ENCODE data around the gene ERC1.
A peak's percentile ranks its signal among the peaks of the same experiment; 100 is the strongest.

ERC1 gene

DNA sequence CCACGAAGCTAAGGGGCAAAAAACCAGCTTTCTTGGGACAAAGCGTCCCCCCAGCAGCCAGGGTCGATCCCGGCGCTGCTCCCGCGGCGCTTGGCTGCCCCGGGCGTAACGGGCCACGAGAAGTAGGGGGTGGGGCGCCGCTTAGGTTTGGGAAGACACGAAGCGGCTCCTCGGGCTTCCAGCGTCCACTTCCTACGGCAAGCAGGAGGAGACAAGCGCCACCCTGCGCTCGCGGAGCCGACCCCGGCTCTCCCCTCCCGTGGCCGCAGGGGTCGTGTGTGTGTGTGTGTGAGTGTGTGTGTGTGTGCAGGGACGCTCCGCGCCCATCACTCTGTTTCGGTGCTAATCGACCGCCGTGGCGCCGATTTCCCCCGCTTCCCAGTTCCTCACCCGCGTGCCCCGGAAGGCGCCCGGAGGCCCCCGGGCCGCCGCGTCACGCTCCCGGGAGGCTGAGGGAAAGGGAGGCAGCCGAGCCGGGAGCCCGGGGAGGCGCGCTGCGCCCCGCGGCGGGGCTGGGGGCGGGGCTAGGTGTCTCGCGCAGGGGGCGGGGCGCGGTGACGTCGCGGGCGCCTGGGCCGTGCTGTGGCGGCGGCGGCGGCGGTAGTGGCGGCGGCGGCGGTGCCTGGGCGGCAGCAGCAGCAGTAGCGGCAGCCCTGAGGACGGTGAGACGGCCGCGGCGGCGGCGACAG lies at the start of gene ERC1:
ERC1 (plus strand) TSS at position 563 of the 689 bp plus-strand sequence. CDS start 36,681 bp downstream, outside the sequence.
- peak; percentile 79 for DNase-seq (ENCODE audit: low spot score)

DNA sequence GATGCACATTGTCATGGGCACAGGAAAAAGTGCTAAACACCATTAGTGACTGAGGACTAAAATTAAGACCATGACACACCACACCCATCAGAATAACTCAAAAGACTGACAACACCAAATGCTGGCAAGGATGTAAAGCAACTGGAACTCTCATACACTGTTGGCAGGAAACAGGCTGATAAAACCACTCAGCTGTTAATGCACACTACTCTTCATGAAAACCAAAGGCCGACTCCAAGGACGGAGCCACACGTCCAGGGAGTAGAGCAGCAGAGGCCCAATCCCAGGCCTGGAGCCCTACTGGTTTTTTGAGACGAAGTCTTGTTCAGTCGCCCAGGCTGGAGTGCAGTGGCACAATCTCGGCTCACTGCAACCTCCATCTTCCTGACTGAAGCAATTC lies 48.0 kb upstream of the ERC1 start:
- DNase-seq (ENCODE audit: low spot score): no peak

DNA sequence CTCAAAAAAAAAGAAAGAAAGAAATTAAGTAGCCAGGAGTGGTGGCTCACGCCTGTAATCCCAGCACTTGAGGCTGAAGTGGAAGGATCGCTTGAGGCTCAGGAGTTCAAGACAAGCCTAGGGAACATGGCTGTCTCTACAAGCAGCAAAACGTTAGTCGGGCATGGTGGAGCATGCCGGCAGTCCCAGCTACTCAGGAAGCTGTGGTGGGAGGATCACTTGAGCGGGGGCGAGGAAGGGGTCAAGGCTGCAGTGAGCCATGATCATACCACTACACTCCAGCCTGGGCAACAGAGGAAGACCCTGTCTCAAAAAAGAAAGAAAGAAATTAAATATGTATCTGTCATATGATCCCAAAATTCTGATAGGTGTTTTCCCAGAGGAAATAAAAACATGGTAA lies 46.8 kb upstream of the ERC1 start:
- no peak for DNase-seq (ENCODE audit: low spot score)

DNA sequence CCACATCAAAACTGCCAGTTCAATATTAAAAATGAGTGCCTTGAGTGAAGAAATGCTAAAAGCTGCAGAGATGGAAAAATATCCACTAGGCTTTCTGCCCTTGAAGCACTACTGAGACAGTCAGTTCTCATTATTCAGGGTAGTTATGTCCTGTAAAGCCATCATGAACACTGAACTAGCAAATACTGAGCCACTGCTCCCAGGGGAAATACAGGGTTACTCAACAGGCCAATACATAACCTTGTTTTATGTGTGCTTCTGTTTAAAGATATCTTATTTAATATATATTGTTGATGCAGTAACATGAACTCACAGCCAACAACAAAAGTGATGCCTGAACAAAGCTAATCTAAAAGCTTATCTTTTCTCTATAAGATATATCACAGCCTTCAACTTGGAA lies 44.8 kb upstream of the ERC1 start:
- DNase-seq (ENCODE audit: low spot score): no peak

DNA sequence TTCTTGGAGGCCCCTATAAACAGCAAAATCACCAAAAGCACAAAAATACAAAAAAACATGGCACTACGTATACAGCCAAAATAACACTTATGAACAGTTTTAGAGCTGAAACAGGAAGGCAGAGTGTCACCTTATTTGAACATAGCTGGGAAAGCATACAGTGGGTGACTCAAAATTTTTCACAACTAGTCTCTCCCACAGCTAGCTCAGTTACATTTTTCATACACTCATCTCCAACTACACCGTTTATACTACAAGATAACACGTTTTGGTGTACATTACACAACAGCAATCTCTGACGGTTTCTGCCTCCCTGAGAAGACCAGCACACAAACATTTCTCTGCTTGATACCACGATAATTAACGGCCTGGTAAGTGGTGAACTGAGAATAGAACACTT lies 44.4 kb upstream of the ERC1 start:
- no peak for DNase-seq (ENCODE audit: low spot score)

DNA sequence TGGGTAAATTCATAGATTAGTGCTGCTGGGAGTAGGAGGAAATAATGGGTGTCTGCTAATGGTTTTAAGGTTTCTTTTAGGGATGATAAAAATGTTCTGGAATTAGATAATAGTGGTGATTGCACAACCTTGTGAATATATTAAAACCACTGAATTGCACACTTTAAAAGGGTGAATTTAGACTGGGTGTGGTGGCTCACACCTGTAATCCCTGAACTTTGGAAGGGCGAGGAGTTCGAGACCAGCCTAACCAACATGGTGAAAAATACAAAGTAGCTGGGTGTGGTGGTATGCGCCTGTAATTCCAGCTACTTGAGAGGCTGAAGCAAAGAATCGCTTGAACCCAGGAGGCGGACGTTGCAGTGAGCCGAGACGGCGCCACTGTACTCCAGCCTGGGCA lies 42.8 kb upstream of the ERC1 start:
- no peak for DNase-seq (ENCODE audit: low spot score)

DNA sequence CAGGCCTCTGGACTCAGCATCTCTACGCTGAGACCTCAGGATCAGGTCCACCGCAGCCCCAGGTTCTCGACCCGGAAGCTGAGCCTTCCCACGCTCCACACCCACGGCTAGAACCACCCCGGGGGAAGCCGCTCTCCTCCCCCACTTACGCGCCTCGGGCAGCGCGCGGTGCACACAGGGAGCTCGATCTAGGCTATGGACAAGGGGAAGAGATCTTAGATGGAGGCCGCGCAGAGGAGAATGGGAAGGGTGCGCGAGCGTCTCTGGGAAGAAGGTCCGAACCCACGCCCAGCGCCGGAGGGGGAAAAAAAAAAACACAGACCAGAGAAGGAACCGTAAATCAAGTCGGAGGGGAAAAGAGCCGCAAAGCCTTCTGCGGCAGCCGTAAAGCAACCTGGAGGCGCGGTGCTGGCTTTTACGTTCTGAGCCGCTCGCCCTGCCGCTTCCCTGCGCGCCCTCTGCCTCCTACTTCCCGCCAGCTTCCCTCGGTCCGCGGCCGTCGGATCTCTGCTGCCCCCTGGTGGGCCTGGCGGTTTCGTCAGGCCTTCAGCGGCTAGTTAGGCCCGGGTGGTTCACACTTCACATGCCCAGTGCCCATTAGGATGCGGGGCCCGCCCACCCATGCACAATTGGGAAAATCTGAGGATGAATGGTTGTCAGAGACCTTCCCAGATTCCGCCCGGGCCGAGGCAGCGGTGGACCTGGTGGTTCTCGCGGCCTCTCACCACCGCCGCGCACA lies 41.4 kb upstream of the ERC1 start, which contains the start of gene RAD52:
RAD52 (minus strand) TSS at position 242 of the 739 bp plus-strand sequence. CDS start 16,636 bp downstream, outside the sequence.
- DNase-seq (ENCODE audit: low spot score): peak; percentile 97

DNA sequence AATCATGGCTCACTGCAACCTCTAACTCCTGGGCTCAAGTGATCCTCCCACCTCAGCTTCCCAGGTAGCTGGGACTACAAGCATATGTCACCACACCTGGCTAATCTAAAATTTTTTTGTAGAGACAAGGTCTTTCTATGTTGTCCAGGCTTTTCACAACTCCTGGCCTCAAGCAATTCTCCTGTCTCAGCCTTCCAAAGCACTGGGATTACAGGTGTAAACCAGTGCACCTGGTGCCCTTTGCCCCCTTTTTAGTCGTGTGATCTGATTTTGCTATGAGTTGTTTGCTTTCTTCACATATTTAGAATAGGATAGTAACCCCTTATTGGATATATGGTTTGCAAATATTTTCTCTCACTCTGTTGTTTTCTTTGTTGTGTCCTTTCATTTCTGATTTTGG lies 39.8 kb upstream of the ERC1 start:
- no peak for DNase-seq (ENCODE audit: low spot score)

DNA sequence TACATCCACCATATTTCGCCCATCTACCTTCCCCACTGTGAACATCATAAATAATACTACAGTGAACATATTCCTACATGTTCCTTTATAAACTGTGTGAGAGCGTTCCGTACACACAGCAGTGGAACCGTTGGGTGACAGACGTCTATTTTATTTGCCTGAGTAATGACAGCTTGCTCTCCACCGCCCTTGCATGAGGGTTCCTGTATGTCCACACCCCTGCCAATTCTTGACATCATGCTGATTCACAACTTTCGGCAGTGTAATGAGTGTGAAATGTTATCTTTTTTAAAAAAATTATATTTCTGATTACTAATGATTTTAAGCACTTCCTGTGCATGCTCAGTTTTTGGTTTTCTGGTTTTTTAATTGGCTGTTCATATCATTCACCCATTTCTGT lies 37.2 kb upstream of the ERC1 start:
- no peak for DNase-seq (ENCODE audit: low spot score)

DNA sequence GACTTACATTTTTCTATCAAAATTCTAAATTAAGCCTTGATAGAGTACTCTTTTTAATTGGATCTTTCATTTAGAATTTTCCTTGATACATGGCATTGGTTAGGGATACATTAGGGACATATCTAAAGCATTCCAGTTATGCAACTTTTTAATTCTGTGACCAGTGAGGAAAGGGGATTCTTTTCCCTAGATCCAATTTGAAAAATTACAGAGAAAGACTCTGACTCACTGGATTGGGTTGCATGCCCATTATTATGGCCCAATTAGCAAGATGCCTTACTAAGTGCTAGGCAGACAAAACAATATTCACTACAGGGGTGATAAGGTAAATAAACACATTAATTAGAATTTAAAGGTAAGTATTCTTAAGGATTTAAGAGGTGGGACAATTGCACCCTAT lies 36.3 kb upstream of the ERC1 start:
- no peak for DNase-seq (ENCODE audit: low spot score)

DNA sequence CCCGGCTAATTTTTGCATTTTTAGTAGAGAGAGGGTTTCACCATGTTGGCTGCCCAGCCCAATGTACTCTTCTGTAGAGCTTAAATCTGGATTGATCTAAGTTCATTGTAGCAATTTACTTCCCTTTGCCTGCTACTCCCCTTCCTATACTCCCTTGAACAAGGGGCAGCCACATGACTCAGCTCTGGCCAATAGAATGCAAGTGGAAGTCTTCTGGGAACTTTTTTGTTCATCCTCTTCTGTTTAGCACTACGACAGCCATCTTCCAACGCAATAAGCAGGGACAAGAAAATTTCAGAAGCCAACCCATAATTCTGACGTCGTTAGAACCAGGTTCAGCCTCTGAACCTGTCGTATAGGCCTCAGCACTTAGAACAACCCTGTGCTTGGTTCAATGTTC lies 35.1 kb upstream of the ERC1 start:
- DNase-seq (ENCODE audit: low spot score): no peak

DNA sequence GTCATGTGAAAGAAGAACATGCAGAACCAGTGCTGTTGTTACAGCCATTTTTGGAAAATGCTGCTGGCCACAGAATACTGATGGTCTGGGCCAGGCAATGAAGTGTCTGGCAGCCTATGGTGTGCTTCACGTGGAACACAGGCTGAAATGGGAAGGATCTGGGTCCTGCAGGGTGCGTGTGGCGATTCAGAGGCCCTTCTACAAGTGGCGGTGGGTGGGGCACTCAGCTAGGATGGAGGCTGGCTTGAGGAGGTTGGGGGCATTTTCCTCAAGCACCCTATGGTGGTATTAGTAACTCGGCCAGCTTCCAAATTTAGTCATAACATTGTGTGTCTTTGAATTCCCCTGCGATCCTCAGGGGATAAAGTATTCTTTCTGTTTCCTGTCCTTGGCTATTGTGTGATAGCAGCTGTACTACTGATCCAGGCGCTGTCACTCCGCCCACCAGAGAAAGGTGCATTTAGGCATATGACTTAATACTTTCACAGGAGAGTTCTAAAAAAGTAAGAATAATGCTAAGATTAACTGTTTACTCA lies 32.4 kb upstream of the ERC1 start:
- DNase-seq (ENCODE audit: low spot score): no peak

DNA sequence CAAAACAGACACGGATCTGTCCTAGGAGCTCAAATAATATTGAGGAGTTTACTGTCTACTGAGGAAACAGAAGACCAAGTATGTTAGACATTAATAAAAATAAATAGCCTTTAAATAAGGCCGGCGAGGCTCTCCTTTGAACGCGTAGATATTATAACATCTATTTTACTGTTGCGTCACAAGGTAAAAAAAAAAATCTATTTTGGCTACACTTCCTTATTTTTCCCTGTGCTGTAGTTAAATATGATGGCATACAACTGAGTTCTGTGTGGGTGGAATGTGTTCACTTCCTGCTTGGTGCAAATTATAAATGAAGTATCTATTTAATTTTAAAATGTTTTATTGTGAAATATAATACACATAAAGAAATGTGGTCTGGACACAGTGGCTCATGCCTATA lies 24.3 kb upstream of the ERC1 start:
- no peak for DNase-seq (ENCODE audit: low spot score)

DNA sequence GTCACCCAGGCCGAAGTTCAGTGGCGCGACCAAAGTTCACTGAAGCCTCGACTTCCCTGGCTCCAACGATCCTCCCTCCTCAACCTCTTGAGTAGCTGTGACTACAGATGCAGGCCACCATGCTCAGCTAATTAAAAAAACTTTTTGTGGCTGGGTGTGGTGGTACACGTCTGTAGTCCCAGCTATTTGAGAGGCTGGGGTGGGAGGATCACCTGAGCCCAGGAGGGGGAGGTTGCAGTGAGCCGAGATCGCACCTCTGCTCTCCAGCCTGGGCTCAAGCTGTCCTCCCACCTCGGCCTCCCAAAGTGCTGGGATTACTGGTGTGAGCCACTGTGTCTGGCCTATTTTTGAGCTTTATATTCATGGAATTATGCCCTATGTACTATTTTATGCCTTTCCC lies 23.4 kb upstream of the ERC1 start:
- no peak for DNase-seq (ENCODE audit: low spot score)

DNA sequence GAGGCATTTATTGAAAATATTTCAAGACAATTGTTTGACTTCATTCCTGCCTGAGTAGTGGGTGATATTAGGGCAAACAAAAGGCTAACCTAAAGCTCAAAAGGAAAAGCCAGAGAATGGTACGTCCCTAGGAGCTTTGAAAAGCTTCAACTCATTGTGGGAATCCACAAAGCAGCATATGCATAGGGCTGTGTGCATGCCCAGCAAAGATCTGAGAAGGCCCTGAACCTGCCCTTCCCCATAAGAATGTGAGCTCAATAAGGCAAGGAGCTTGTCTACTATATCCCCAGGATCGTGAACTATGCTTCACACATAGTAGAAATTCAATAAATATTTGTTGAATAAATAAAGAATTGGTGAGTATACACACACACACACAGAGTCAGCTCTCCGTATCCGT lies 22.5 kb upstream of the ERC1 start:
- no peak for DNase-seq (ENCODE audit: low spot score)

DNA sequence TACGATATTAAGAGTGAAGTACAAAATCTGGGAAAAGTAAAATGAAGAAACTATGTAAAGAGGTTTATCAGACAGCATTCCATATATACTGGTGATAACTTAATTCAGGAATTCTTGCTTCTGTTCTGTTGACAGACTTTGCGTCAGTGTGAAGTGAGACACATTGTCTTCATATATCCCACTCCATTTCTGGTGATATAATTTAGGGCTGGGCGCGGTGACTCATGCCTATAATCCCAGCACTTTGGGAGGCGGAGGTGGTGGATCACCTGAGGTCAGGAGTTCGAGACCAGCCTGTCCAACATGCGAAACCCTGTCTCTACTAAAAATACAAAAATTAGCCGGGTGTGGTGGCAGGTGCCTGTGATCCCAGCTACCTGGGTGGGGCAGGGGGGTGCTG lies 21.2 kb upstream of the ERC1 start:
- DNase-seq (ENCODE audit: low spot score): no peak

DNA sequence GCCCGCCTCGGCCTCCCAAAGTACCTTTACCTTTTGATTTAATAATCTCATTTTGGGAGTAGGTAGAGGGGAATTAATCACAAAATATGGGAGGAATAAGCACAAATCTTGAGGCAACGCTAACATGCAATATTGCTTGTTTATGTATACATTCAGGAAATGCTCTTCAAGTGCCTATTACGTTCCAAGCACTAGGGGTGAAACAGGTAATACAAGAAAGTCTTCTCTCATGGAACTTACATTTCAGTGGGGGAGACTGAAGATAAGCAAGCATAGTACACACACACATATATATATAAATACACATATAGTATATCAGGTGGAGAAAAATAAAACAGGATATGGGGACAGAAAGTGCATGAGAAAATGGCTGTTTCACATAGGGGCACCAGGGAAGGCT lies 19.0 kb upstream of the ERC1 start:
- no peak for DNase-seq (ENCODE audit: low spot score)

DNA sequence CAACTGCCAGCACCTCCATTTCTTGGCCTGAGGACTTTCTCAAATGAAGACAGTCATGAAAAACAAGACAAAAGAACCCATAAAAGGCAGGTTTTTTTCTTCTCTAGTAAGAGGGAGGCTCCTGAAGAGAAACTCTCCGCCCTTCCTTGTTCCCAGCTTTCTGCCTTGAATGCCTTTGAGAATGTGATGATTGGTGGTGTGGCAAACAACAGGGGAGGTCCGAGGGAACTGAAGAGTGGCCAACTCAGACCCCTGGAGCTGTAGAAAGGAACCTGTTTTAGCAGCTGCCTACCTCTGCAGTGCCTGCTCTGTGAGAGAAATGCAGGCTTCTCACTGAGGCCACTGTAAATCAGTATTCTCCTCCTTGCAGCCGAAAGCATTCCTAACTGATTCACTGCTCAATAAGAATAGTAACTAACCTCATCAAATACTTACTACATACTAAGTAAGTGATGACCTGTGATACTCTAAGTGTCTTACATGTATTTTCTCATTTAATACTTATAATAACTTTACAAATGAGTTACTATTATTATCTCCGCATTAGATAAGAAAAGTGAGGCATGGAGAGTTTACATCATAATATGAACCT lies 16.7 kb upstream of the ERC1 start:
- DNase-seq (ENCODE audit: low spot score): no peak

DNA sequence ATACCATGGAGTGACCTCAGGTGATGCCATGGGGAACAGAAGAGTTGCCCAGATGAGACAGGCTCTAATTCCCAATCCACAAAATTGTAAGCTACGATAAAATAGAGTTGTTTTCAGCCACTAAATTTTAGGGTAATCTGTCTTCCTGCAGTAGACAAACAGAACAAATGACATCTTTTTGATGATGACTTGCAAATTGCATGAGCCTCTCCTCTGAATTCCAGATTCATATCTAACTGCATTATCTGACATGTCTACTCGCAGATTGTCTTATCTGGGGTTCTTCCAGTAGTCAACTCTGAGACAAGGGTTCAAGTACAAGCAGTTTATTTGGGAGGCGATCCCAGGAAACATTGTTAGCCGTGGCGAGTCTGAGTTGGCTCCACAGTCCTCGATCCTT lies 14.4 kb upstream of the ERC1 start:
- no peak for DNase-seq (ENCODE audit: low spot score)

DNA sequence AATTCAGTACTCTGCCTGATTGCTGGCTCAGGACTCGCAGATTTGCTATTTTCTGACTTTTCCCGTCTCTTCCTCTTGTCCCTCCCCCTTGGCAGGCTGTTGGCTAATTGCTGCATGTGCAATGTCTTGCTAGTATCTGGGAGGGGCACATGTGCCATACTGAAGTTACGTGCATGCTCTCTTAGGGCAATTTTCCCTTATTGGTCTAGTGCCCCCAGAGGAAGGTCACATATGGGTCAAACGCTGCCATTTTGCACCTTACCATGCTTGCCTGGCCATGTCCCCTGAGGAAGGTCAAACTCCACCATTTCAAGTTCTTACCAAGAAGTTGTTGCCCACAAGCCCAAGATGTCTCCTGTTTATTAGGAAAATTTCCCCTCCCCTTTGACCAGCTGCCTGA lies 13.9 kb upstream of the ERC1 start:
- DNase-seq (ENCODE audit: low spot score): no peak

DNA sequence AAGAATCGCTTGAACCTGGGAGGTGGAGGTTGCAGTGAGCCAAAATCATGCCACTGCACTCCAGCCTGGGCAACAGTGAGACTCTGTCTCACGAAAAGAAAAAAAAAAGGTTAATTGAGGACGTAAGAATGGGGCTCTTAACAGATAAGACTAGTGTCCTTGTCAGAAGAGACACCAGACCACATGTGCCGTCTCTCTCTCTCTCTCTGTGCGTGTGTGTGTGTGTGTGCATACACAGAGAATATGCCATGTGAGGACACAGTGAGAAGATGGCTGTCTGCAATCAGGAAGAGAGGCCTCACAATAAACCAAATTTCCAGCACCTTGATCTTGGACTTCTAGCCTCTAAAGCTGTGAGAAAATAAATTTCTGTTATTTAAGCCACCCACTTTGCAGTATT lies 11.7 kb upstream of the ERC1 start:
- no peak for DNase-seq (ENCODE audit: low spot score)

DNA sequence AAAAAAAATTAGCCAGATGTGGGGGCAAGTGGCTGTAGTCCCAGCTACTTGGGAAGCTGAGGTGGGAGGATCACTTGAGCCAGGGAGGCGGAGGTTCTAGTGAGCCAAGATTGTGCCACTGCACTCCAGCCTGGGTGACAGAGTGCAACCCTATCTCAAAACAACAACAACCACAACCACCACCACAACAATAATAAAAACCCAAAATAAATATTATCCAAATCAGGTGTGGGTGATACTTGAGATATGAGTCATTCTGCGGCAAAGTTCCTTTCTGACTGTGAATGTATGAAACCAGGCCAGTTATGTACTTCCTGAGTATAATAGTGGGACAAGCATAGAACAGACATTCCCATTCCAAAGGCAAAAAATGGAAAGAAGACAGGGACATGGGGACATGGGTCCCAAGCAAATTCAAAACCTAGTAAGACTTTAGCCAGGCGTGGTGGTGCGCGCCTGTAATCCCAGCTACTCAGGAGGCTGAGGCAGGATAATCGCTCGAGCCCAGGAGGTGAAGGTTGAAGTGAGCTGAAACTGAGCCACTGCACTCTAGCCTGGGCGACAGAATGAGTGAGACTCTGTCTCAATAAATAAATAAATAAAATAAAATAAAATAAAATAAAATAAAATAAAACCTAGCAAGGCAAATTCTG lies 9.7 kb upstream of the ERC1 start:
- DNase-seq (ENCODE audit: low spot score): no peak

DNA sequence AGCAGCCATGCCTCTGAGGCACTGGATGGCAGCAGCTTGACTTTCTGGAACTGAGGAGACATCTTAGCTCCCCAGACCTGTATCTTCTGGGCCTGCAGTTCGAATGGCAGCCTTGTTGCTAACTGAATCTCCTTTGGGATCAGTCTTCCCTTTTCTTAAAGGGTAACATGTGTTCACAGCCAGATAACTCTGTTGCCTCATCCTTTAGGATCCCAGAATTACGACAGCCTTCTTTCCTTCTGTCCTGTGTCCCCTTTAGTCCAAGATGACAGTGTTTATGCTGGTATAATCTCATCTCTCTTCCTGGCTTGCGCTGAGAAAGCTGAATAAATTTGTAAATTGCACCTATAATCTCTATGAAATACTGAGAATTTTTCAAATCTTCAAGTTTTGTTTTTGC lies 9.1 kb upstream of the ERC1 start:
- DNase-seq (ENCODE audit: low spot score): no peak

Data from NAMALWA (cell line).